ENCODE measurements around the gene TRIM71. TPM values are rescaled to one million over a fixed set of nuclear protein-coding genes. Genes with fewer than 3 reads are reported as not detected.

TRIM71 gene
- total RNA-seq, 4 donors from 2014 or later: not detected

GRCh38 chr3:32876920-32877319, 59.1 kb downstream of the TRIM71 start:
- no peaks in the 10 kb centered on the region for H3K27me3 ChIP-seq
- H3K9me3 ChIP-seq: no peaks in the 10 kb centered on the region
- no peak overlapping the region for H3K27ac ChIP-seq
- H3K36me3 ChIP-seq: no peaks in the 10 kb centered on the region
- ATAC-seq: no peak
- TF ChIP-seq POLR2A (IDR thresholded peaks at IDR 0.05) (no peak), POLR2AphosphoS5 (IDR thresholded peaks at IDR 0.05) (no peak), EP300 (IDR thresholded peaks at IDR 0.05) (no peak), CTCF (IDR thresholded peaks at IDR 0.05) (no peak)
- peaks cover 8 to 21% (median 8%) of the 10 kb centered on the region in 3 donors for H3K4me1 ChIP-seq
- 93 to 96% methylated on average over 5 of the region's 5 CpGs for WGBS, 2 donors (ENCODE audit: low coverage in 1 of 2)
- H3K4me3 ChIP-seq: no peak overlapping the region

DNA sequence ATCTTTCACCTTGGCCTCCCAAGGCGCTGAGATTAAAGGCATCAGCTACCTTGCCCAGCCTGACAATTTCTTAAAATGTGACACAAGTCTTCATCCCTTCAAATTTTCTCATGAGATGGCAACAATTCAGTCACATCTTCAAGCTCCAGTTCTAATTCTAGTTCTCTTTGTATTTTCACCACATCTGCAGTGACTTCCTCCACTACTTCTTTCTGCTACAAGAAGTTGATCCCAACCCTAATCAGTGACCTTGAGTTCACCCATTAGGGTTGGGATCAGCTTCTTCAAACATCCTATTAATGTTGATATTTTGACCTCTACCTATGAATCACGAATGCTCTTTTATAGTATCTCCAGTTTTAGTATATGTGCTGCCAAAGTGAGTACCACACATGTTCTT, 59.8 kb downstream of the TRIM71 start:
- Histone ChIP-seq H3K27me3 (no peaks in the 10 kb centered on the region), H3K4me3 (no peak overlapping the region)
- WGBS, 2 donors (ENCODE audit: low coverage in 1 of 2): 81 to 86% methylated on average over 1 to 2 of the region's 2 CpGs

DNA sequence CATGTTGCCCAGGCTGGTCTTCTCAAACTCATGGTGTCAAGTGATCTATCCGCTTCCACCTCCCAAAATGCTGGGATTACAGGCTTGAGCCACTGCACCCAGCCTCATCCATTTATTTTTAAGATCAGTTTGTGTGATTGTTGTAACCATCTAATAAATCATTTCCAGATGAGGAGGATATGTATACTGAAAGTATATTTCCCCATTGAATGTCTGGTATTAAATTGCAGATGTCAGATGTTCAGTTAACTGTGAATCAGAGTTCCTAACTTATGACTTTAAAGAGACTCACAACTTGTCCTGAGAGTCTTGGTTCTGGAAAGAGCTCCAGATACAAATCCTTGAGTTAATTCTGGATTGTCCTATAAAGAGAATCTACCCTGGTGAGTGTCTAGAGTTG, 62.4 kb downstream of the TRIM71 start:
- ATAC-seq: no peak
- H3K36me3 ChIP-seq: no peaks in the 10 kb centered on the region
- no peaks in the 10 kb centered on the region for H3K9me3 ChIP-seq
- no peaks in the 10 kb centered on the region for H3K4me1 ChIP-seq
- no peaks in the 10 kb centered on the region for H3K27me3 ChIP-seq
- H3K4me3 ChIP-seq: no peak overlapping the region
- no peak overlapping the region for H3K27ac ChIP-seq
- TF ChIP-seq EP300 (IDR thresholded peaks at IDR 0.05) (no peak), POLR2AphosphoS5 (IDR thresholded peaks at IDR 0.05) (no peak), CTCF (IDR thresholded peaks at IDR 0.05) (no peak), POLR2A (IDR thresholded peaks at IDR 0.05) (no peak)
- WGBS, 2 donors (ENCODE audit: low coverage in 1 of 2): 90 to 100% methylated on average over 1 of the region's 1 CpG

More for the DNA sequence above, 59.8 kb downstream of the TRIM71 start:
- no peak overlapping the region for H3K27ac ChIP-seq
- no peak for ATAC-seq
- H3K36me3 ChIP-seq: no peaks in the 10 kb centered on the region
- H3K9me3 ChIP-seq: no peaks in the 10 kb centered on the region
- peaks cover 8 to 17% (median 8%) of the 10 kb centered on the region in 3 donors for H3K4me1 ChIP-seq
- no peak for TF ChIP-seq EP300 (IDR thresholded peaks at IDR 0.05)
- no peak for TF ChIP-seq POLR2A (IDR thresholded peaks at IDR 0.05)
- TF ChIP-seq POLR2AphosphoS5 (IDR thresholded peaks at IDR 0.05): no peak
- TF ChIP-seq CTCF (IDR thresholded peaks at IDR 0.05): no peak

DNA sequence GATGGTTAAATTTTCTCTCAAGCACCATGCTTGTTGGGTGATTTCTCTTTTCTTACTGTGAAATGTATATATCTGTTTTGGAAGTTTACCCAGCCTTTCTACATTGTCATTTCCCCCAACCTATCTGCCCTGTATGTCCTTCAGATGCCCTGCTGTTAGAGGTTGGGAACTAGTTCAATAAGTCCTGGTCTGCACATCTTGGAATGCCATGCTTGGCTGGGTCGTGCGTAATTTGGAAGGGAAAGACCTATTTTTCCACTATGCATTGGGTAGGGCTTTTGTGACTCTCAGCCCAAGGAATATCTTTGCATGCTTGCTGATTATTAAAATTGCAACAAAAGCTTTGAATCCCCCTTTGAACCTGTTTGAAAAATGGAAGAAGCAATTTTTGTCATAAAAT, 63.8 kb downstream of the TRIM71 start:
- Histone ChIP-seq H3K27ac (no peak overlapping the region), H3K27me3 (no peaks in the 10 kb centered on the region), H3K36me3 (no peaks in the 10 kb centered on the region), H3K4me1 (no peaks in the 10 kb centered on the region), H3K9me3 (no peaks in the 10 kb centered on the region), H3K4me3 (no peak overlapping the region)
- TF ChIP-seq POLR2A (IDR thresholded peaks at IDR 0.05): no peak
- WGBS, 2 donors (ENCODE audit: low coverage in 1 of 2): 82 to 84% methylated on average over 2 of the region's 2 CpGs
- ATAC-seq: no peak

DNA sequence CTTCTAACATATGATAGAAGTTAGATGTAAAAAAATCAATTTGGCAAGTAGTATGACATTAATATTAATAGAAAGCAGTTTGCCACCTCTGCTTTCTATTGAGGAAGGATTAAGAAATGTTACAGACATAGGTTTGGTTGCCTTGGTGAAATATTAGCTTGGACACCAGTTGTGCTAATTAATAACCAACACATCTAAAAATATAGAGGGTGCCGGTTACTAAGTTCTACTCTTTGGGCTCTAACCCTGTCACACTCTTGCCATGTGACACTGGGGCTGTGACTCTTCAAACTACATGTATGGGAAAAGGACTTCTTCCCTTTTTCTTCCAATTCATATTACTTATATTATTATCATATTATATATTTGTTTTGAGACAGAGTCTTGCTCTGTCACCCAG, 64.4 kb downstream of the TRIM71 start:
- 63 to 100% methylated on average over 1 of the region's 1 CpG for WGBS, 2 donors (ENCODE audit: low coverage in 1 of 2)
- no peak for ATAC-seq
- TF ChIP-seq POLR2A (IDR thresholded peaks at IDR 0.05): no peak
- TF ChIP-seq POLR2AphosphoS5 (IDR thresholded peaks at IDR 0.05): no peak
- no peak for TF ChIP-seq CTCF (IDR thresholded peaks at IDR 0.05)
- no peak for TF ChIP-seq EP300 (IDR thresholded peaks at IDR 0.05)

More for the DNA sequence above, 64.4 kb downstream of the TRIM71 start:
- Histone ChIP-seq H3K4me1 (no peaks in the 10 kb centered on the region), H3K36me3 (no peaks in the 10 kb centered on the region), H3K9me3 (no peaks in the 10 kb centered on the region), H3K27me3 (no peaks in the 10 kb centered on the region), H3K27ac (no peak overlapping the region), H3K4me3 (no peak overlapping the region)
